GM12875 (cell line): ENCODE measurements around the gene IRF2BP1.

Experiments
- H3K4me3 ChIP-seq: one replicate; pipeline ENCODE4 v1.5.1; 2011; ENCODE audit warnings: low read depth, low read length, control low read depth
- TF ChIP-seq, protein P1 (sequence below): IDR thresholded peaks from 2 replicates; pipeline ENCODE4 v1.5.1; 2011; ENCODE audit warnings: low read depth, mild to moderate bottlenecking, control low read depth, inconsistent platforms, low read length, moderate library complexity, borderline replicate concordance; ENCODE audit not compliant: insufficient read depth

Gene IRF2BP1

DNA sequence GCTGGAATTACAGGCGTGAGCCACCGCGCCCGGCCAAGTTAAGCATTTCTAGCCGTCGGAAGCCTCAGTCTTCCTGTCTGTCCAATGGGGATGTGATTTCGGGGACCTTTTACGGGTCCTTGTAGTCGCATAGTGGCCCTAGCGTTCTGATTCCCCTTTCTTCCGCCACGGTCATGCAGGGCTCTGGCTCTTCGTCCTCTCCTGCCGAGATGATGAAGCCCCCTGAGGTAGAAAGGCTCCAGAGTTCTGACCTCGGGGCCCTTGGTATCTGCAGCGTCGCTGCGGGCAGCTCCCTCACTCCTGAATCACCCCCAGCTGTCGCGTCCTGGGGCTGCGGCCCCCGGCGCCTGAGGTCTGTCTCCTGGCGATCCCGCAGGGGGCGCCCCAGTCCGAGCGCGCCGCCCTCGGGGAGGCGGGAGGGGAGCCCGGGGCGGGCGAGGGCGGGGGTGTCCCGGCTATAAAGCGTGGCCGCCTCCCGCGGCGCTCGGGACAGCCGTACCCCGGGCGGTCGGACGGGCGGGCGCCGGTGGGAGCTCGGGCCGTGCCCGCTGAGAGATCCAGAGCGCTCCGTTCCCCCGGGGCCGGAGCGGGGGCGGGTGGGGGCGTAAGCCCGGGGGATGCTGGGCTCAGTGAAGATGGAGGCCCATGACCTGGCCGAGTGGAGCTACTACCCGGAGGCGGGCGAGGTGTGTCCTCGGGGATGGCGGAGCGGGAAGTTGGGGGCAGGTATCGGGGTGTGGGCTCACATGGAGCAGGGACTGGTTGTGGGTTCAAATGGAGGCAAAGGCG lies 21.9 kb downstream of the IRF2BP1 start, which contains the start of gene FOXA3:
Gene FOXA3 (plus strand): TSS at position 487 of the 789 bp plus-strand sequence. CDS start 131 bp downstream, at position 618.
- H3K4me3 ChIP-seq: peak within 1 kb of the TSS; percentile 42
- TF ChIP-seq, protein P1, sequence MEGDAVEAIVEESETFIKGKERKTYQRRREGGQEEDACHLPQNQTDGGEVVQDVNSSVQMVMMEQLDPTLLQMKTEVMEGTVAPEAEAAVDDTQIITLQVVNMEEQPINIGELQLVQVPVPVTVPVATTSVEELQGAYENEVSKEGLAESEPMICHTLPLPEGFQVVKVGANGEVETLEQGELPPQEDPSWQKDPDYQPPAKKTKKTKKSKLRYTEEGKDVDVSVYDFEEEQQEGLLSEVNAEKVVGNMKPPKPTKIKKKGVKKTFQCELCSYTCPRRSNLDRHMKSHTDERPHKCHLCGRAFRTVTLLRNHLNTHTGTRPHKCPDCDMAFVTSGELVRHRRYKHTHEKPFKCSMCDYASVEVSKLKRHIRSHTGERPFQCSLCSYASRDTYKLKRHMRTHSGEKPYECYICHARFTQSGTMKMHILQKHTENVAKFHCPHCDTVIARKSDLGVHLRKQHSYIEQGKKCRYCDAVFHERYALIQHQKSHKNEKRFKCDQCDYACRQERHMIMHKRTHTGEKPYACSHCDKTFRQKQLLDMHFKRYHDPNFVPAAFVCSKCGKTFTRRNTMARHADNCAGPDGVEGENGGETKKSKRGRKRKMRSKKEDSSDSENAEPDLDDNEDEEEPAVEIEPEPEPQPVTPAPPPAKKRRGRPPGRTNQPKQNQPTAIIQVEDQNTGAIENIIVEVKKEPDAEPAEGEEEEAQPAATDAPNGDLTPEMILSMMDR: peak; percentile 71

DNA sequence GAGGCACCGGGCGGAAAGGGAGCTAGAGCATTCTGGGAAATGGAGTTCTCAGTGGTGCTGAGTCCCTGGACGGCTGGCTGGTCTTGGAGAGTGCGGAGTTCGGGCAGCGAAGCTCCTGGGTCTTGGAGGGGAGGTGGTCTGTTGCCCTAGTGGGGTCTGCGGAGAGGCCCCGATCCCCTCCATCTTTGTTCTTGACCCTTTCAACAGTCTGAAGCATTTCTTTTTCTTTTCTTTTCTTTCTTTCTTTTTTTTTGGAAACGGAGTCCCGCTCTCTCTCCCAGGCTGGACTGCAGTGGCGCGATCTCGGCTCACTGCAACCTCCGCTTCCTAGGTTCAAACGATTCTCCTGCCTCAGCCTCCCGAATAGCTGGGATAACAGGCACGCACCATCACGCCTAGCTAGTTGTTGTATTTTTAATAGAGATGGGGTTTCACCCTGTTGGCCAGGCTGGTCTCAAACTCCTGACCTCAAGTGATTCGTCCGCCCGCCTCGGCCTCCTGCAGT lies 22.6 kb downstream of the IRF2BP1 start:
- TF ChIP-seq, protein P1: no peak
- peak overlapping the region; percentile 42 for H3K4me3 ChIP-seq

DNA sequence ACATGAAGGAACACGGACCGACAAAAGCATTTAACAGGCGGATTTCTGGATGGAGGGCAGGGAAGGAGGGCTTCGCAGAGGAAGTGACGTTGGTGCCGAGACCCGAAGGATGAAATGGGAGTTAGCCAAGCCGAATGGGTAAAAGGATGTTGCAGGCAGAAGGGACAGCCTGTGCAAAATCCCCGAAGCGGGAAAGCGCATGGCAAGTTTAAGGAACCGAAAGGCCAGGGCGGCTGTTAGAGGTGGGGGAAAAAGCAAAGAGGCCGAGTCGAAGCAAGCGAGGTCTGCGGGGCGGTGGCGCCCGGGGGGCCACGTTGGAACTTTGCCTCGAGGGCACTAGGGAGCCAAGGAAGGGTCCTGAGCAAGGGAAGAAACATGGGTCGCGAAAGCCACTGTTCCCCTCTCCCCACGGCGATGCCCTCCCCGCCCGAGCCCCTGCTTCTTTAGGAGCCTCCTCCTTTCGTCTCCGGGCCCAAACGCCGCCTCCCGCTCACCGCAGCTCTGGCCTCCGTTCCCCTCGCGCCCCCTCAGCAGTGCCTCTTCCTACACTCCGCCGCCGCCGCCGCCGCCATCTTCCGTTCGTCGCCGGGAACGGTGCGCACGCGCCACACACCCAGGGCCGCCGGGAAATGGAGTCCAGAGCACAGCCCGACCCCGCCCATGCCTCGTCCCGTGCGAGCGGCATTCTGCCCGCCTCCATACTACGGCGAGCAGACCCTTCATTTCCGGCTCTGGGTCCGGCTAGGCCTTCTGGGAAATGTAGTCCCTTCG lies 23.2 kb downstream of the IRF2BP1 start, which contains the start of gene SYMPK:
Gene SYMPK (minus strand): TSS at position 584 of the 771 bp plus-strand sequence. CDS start 8,652 bp downstream, outside the sequence.
- TF ChIP-seq, protein P1: no peak
- H3K4me3 ChIP-seq: peak within 1 kb of the TSS; percentile 88

DNA sequence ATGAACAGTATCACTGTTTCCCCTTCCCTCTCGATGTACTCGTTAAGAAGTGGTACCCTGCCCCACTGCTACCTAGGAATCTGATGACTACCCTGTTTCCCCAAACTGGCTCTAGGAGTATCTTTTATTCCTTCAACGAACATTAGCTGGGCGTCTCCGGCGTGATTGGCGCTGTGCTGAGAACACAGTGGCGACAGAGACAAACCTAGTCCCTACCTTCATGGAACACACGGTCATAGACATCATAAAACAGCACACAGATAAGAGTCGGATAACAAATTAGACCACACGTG lies 23.7 kb downstream of the IRF2BP1 start:
- TF ChIP-seq, protein P1: no peak
- peak overlapping the region; percentile 88 for H3K4me3 ChIP-seq

DNA sequence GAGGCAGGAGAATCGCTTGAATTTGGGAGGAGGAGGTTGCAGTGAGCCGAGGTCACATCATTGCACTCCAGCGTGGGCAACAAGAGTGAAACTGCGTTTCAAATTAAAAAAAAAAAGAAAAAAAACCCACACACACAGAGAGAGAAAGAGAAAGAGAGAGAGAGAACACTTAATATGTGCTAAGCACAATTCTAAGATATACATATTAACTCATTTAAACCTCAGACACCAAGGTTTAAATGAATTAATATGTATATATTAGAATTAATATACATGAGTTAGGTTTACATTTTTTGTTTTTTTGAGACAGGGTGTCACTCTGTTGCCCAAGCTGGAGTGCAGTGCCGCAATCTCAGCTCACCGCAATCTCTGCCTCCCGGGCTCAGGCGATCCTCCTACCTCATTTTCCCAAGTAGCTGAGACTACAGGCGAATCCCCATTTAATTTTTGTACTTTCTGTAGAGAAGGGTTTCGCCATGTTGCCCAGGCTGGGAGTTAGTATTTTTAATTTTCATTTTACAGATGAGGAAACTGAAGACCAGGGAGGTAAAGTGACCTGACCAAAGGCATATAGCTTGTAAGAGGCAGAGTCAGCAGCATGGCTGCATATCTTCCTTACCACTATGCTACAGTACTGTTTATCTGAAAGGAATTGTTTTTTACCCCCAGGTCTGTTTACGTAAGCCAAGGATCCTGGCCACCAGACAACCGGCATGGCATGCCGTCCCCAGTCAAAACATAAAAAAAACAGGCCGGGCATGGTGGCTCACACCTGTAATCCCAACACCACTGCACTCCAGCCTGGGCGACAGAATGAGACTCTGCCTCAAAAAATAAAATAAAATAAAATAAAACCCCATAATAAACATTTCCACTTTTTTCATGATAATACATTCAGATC lies 25.3 kb downstream of the IRF2BP1 start:
- no peak overlapping the region for H3K4me3 ChIP-seq
- TF ChIP-seq, protein P1: no peak

DNA sequence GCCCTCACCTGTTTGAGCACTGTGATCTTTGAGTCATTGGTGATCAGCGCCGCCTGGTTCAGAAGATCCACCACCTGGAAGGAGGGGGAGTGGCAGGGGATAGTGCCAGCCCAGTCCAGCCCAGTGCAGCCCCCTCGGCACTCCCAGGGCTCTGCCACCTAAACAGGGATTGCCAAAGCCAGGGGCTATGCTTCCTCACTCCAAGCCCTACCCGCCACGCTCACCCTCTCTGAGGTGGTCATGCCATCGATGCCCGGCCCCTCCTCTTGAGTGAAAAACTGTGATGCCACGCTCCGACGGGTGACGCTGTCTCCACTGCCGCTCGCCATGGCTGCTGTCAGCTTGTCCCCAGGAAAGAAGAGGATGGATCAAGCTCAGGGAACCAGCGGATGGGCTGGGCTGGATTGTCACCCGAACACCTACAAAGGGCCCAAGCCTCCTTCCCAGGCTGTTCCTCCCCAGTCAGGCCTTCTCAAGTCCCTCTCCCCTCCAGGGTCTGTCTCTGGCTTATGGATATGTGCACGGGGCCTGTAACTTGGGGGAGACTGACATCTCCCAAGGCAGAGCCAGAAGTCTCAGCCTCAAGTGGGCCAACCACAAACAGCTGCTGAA lies 31.7 kb downstream of the IRF2BP1 start:
- H3K4me3 ChIP-seq: no peak overlapping the region
- TF ChIP-seq, protein P1: no peak
